Ovary (tissue), 9 donors: Measurements from ENCODE around the gene ADM5. TPM values are rescaled to one million over a fixed set of nuclear protein-coding genes. Genes with fewer than 3 reads are reported as not detected.

Experiments
- DNase-seq, 5 donors: peaks; one replicate each; pipeline ENCODE4 v3.0.0-alpha.2; 2019 to 2020
- H3K27ac ChIP-seq, 2 donors: fragments of 200-600 bp; one replicate each; pipeline versions ENCODE4 v1.5.1 to v1.8.0; 2019 to 2022
- H3K27me3 ChIP-seq: fragments of 200-600 bp; one replicate; pipeline ENCODE4 v1.8.0; 2022
- H3K36me3 ChIP-seq: fragments of 200-600 bp; sonication (generic); one replicate; pipeline ENCODE4 v1.5.1; 2019
- H3K4me1 ChIP-seq: one replicate; pipeline ENCODE4 v1.8.1; 2013; ENCODE audit warnings: mild to moderate bottlenecking, moderate library complexity; ENCODE audit not compliant: insufficient read depth
- H3K4me3 ChIP-seq: fragments of 200-600 bp; sonication (generic); one replicate; pipeline ENCODE4 v1.5.1; 2017
- H3K9me3 ChIP-seq, 2 donors: fragments of 200-600 bp in 1 of 2; sonication (generic) in 1 of 2; one replicate each; pipeline versions ENCODE4 v1.5.1 to v1.8.1; 2013 to 2019; ENCODE audit warnings: mild to moderate bottlenecking in 1 of 2, moderate library complexity in 1 of 2
- EP300 ChIP-seq: sonication (generic); formaldehyde crosslinking; IDR thresholded peaks from one replicate; pipeline ENCODE4 v1.6.1; 2017; ENCODE audit warnings: antibody characterized with exemption
- POLR2A ChIP-seq: fragments of 450-650 bp; IDR thresholded peaks from one replicate; pipeline ENCODE4 v1.6.1; 2017; ENCODE audit warnings: antibody characterized with exemption, mild to moderate bottlenecking, moderate library complexity
- WGBS, 3 donors: extraction: QIAGEN DNeasy Blood & Tissue Kit in 1 of 3; methylation state at CpG; one replicate each; pipeline versions ENCODE4 v1.1.5 to v1.1.7; 2013 to 2017; 5-methylcytosine and 5-hydroxymethylcytosine counted together
- intact Hi-C, 4 donors: fragments of 100-400 bp; cut with DNase I; formaldehyde crosslinking; loops; one replicate each; pipeline versions ENCODE4 v1.11.0 to v1.15.1; 2022 to 2023
- polyA plus RNA-seq, 2 donors: library from polyadenylated mRNA; stranded (reverse); fragments of 200-250 nt in 1 of 2; fragments of 350-450 nt in 1 of 2; fragmentation: Illumina TruSeq in 1 of 2; extraction: RNeasy Lipid Tissue Mini Kit (QIAGEN cat#74804) in 1 of 2; gene quantifications; one replicate each; pipeline ENCODE4 v1.2.3, GENCODE V29; 2013 to 2014
- total RNA-seq, 7 donors: library from RNA; depleted of rRNA in 2 of 7; stranded (reverse); fragments of >200 nt in 2 of 7; fragmentation: NEBNext Ultra II Directional in 3 of 7; extraction: Animal tissue kit (Norgen Biotek cat#: 25700) in 3 of 7; gene quantifications; one replicate each; pipeline versions ENCODE4 v1.1.0 to v1.2.4, GENCODE V29; 2016 to 2023
- TF ChIP-seq, protein P1 (sequence below), 3 donors: fragments of 450-650 bp in 2 of 3; fragments of 200-600 bp in 1 of 3; IDR thresholded peaks; one replicate each; pipeline versions ENCODE4 v1.5.1 to v1.8.0; 2016 to 2022; ENCODE audit warnings: antibody characterized with exemption in 3 of 3, mild to moderate bottlenecking in 1 of 3
- donor health status: DM: no; HTN: no; CAD: no; lungs with moderate emphysema.
- donor health status: DM: no; HTN: no; CAD: no.
- donor health status: Bipolar disorder and iron deficiency.
- donor health status: DM: yes; HTN: yes; CAD: no.
- donor health status: DM: no; HTN: no; CAD: no.
- donor health status: DM: yes; HTN: yes; CAD: no.

Gene ADM5
- total and polyA plus RNA-seq, 9 donors, result 0.48 to 1.9 (median 1.3) TPM; not detected in 1

- Histone ChIP-seq H3K9me3 (no peaks in the 10 kb centered on the region), H3K4me3 (peak within 1 kb of the TSS; percentile 78), H3K27me3 (no peaks in the 10 kb centered on the region), H3K4me1 (peaks cover 4% of the 10 kb centered on the region), H3K27ac (peak within 1 kb of the TSS; percentile 54 to 69), H3K36me3 (no peaks in the 10 kb centered on the region)
- peak; percentile 98 to 99 (median 99) for DNase-seq
- TF ChIP-seq POLR2A (peak; percentile 54), EP300 (no peak)
- TF ChIP-seq, protein P1, sequence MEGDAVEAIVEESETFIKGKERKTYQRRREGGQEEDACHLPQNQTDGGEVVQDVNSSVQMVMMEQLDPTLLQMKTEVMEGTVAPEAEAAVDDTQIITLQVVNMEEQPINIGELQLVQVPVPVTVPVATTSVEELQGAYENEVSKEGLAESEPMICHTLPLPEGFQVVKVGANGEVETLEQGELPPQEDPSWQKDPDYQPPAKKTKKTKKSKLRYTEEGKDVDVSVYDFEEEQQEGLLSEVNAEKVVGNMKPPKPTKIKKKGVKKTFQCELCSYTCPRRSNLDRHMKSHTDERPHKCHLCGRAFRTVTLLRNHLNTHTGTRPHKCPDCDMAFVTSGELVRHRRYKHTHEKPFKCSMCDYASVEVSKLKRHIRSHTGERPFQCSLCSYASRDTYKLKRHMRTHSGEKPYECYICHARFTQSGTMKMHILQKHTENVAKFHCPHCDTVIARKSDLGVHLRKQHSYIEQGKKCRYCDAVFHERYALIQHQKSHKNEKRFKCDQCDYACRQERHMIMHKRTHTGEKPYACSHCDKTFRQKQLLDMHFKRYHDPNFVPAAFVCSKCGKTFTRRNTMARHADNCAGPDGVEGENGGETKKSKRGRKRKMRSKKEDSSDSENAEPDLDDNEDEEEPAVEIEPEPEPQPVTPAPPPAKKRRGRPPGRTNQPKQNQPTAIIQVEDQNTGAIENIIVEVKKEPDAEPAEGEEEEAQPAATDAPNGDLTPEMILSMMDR (IDR thresholded peaks at IDR 0.05), result peak in 1 of 3 donors; percentile 27
- WGBS, 3 donors, result 0 to 1% (median 1%) methylated on average over 49 to 50 of the region's 50 CpGs
- intact Hi-C loops, result loop anchor here in 1 of 4 donors (2.0 kb wide), 1 partner anchor 23 kb away; the partner anchor contains the start of gene SCAF1
These were observed 23.9 kb upstream of the ADM5 start, which contains the start of the genes BCL2L12 and IRF3 for GRCh38 chr19:49665351-49666119. Gene BCL2L12 (plus strand): TSS chr19:49665933. CDS start chr19:49666693, 760 bp downstream. Gene IRF3 (minus strand): TSS chr19:49665857. CDS start chr19:49664838, 1,019 bp downstream.

DNA sequence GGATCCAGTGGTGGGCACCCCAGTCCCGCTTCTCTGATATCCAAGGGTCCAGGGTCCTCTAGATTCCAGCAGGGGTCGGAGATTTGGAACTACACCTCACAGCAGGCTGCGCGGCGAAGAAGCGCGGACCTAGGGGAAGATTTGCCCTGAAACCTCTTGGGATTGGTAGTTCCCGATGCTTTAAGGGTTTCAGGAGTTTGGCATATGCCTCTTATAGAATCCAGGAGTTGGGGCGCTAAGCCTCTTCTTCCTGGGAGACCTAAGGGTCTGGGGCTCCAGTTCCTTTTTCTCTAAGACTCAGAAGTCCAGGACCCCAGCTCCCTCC lies 23.3 kb upstream of the ADM5 start:
- peaks cover 4% of the 10 kb centered on the region for H3K4me1 ChIP-seq
- no peak for DNase-seq
- intact Hi-C loops, result no loop called here
- no peaks in the 10 kb centered on the region for H3K36me3 ChIP-seq
- H3K27ac ChIP-seq, result peak overlapping the region; percentile 54 to 69
- H3K27me3 ChIP-seq, result no peaks in the 10 kb centered on the region
- TF ChIP-seq, protein P1 (IDR thresholded peaks at IDR 0.05), result no peak
- no peak for TF ChIP-seq POLR2A
- TF ChIP-seq EP300, result no peak
- H3K4me3 ChIP-seq, result peak overlapping the region; percentile 78
- 0% methylated on average over 9 of the region's 9 CpGs for WGBS, 3 donors
- no peaks in the 10 kb centered on the region for H3K9me3 ChIP-seq

- no peaks in the 10 kb centered on the region for H3K36me3 ChIP-seq
- intact Hi-C loops, result no loop called here
- H3K27me3 ChIP-seq, result no peaks in the 10 kb centered on the region
- H3K4me3 ChIP-seq, result no peak overlapping the region
- TF ChIP-seq POLR2A (no peak), EP300 (no peak)
- TF ChIP-seq, protein P1 (IDR thresholded peaks at IDR 0.05), result no peak
- H3K4me1 ChIP-seq, result peaks cover 4% of the 10 kb centered on the region
- no peaks in the 10 kb centered on the region for H3K9me3 ChIP-seq
- 88 to 97% (median 93%) methylated on average over 2 of the region's 2 CpGs for WGBS, 3 donors
- no peak overlapping the region for H3K27ac ChIP-seq
- DNase-seq, result no peak
These were observed 21.9 kb upstream of the ADM5 start for GRCh38 chr19:49667473-49667872.

DNA sequence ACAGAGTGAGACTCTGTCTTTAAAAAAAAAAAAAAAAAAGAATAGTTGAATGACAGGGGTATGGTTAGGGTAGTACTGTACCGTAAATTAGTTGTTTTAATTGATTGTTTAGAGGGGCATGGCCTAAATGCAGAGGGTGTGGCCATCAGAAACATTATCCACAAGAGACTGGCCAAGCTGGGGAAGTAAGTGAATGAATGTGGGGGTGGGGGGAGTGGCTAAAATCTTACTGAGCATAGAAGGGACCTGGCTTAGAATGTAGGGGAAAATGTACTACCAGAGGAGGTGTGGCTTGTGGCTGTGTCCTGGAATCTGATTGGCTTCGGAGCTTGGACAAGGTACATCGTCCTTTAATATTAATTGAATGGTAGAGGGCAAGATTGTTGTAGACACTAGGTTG lies 19.9 kb upstream of the ADM5 start:
- TF ChIP-seq, protein P1 (IDR thresholded peaks at IDR 0.05), result no peak
- intact Hi-C loops, result no loop called here
- peaks cover 4% of the 10 kb centered on the region for H3K4me1 ChIP-seq
- 87 to 91% (median 90%) methylated on average over 3 of the region's 3 CpGs for WGBS, 3 donors
- H3K36me3 ChIP-seq, result no peaks in the 10 kb centered on the region
- no peak for DNase-seq
- no peak overlapping the region for H3K27ac ChIP-seq
- no peaks in the 10 kb centered on the region for H3K27me3 ChIP-seq
- H3K9me3 ChIP-seq, result no peaks in the 10 kb centered on the region
- H3K4me3 ChIP-seq, result no peak overlapping the region
